Muscle layer of duodenum (tissue), 2 donors: ENCODE results near the gene CENPX.

Source experiments
- H3K27ac ChIP-seq: one replicate; pipeline ENCODE4 v1.7.0; 2013; ENCODE audit warnings: mild to moderate bottlenecking, low read length
- H3K27me3 ChIP-seq: one replicate; pipeline ENCODE4 v1.7.0; 2013; ENCODE audit warnings: low read depth, mild to moderate bottlenecking, control low read depth, low read length
- H3K36me3 ChIP-seq, 2 donors: one replicate each; pipeline ENCODE4 v1.7.0; 2013; ENCODE audit warnings: low read length in 2 of 2, control low read depth in 1 of 2, mild to moderate bottlenecking in 1 of 2; ENCODE audit not compliant: insufficient read depth in 2 of 2, control insufficient read depth in 1 of 2
- H3K4me1 ChIP-seq, 2 donors: one replicate each; pipeline ENCODE4 v1.7.0; 2013; ENCODE audit warnings: low read length in 2 of 2, mild to moderate bottlenecking in 2 of 2, control low read depth in 1 of 2, moderate library complexity in 1 of 2; ENCODE audit not compliant: insufficient read depth in 2 of 2, control insufficient read depth in 1 of 2
- H3K4me3 ChIP-seq, 2 donors: one replicate each; pipeline ENCODE4 v1.7.0; 2013; ENCODE audit warnings: low read length in 2 of 2, low read depth in 1 of 2, mild to moderate bottlenecking in 1 of 2
- H3K9me3 ChIP-seq, 2 donors: one replicate each; pipeline ENCODE4 v1.7.0; 2013; ENCODE audit warnings: low read length in 2 of 2, control low read depth in 1 of 2, mild to moderate bottlenecking in 1 of 2; ENCODE audit not compliant: control insufficient read depth in 1 of 2
- donor health status: healthy.

Gene CENPX

GRCh38 chr17:82012640-82013295 is 9.9 kb downstream of the CENPX start:
- Histone ChIP-seq H3K9me3 (no peaks in the 10 kb centered on the region), H3K27me3 (no peaks in the 10 kb centered on the region), H3K36me3 (peaks cover 0 to 11% of the 10 kb centered on the region in 2 donors), H3K4me1 (peaks cover 0 to 6% of the 10 kb centered on the region in 2 donors), H3K27ac (no peak overlapping the region), H3K4me3 (no peak overlapping the region)

- Histone ChIP-seq H3K4me3 (no peak overlapping the region), H3K36me3 (peaks cover 0 to 11% of the 10 kb centered on the region in 2 donors), H3K4me1 (peaks cover 0 to 6% of the 10 kb centered on the region in 2 donors), H3K27me3 (no peaks in the 10 kb centered on the region), H3K9me3 (no peaks in the 10 kb centered on the region), H3K27ac (no peak overlapping the region)
Observed at GRCh38 chr17:82012261-82012639, 10.4 kb downstream of the CENPX start.

GRCh38 chr17:82011617-82012187 is 11.0 kb downstream of the CENPX start:
- Histone ChIP-seq H3K27ac (no peak overlapping the region), H3K4me1 (peaks cover 0 to 10% of the 10 kb centered on the region in 2 donors), H3K27me3 (no peaks in the 10 kb centered on the region), H3K4me3 (no peak overlapping the region), H3K36me3 (peaks cover 0 to 8% of the 10 kb centered on the region in 2 donors), H3K9me3 (no peaks in the 10 kb centered on the region)

GRCh38 chr17:82010575-82011525 is 11.8 kb downstream of the CENPX start:
- Histone ChIP-seq H3K36me3 (peaks cover 0 to 8% of the 10 kb centered on the region in 2 donors), H3K27ac (no peak overlapping the region), H3K4me3 (no peak overlapping the region), H3K4me1 (peaks cover 0 to 19% of the 10 kb centered on the region in 2 donors), H3K27me3 (no peaks in the 10 kb centered on the region), H3K9me3 (no peaks in the 10 kb centered on the region)

GRCh38 chr17:82009413-82009812 is 13.3 kb downstream of the CENPX start:
- Histone ChIP-seq H3K27ac (no peak overlapping the region), H3K36me3 (peaks cover 0 to 8% of the 10 kb centered on the region in 2 donors), H3K9me3 (no peaks in the 10 kb centered on the region), H3K4me1 (peaks cover 0 to 25% of the 10 kb centered on the region in 2 donors), H3K4me3 (no peak overlapping the region), H3K27me3 (no peaks in the 10 kb centered on the region)

- no peaks in the 10 kb centered on the region for H3K9me3 ChIP-seq
- no peak overlapping the region for H3K27ac ChIP-seq
- H3K27me3 ChIP-seq, result no peaks in the 10 kb centered on the region
- peaks cover 0 to 8% of the 10 kb centered on the region in 2 donors for H3K36me3 ChIP-seq
- peaks cover 0 to 29% of the 10 kb centered on the region in 2 donors for H3K4me1 ChIP-seq
- no peak overlapping the region for H3K4me3 ChIP-seq
Observed at GRCh38 chr17:82008941-82009405, 13.7 kb downstream of the CENPX start.

- Histone ChIP-seq H3K4me3 (no peak overlapping the region), H3K4me1 (peaks cover 0 to 34% of the 10 kb centered on the region in 2 donors), H3K36me3 (peaks cover 0 to 8% of the 10 kb centered on the region in 2 donors), H3K9me3 (no peaks in the 10 kb centered on the region), H3K27ac (no peak overlapping the region), H3K27me3 (no peaks in the 10 kb centered on the region)
Observed at GRCh38 chr17:82008258-82008940, 14.3 kb downstream of the CENPX start.

GRCh38 chr17:82007495-82008257 is 15.0 kb downstream of the CENPX start:
- no peaks in the 10 kb centered on the region for H3K9me3 ChIP-seq
- H3K4me3 ChIP-seq, result no peak overlapping the region
- H3K27ac ChIP-seq, result no peak overlapping the region
- H3K27me3 ChIP-seq, result no peaks in the 10 kb centered on the region
- peaks cover 0 to 37% of the 10 kb centered on the region in 2 donors for H3K4me1 ChIP-seq
- peaks cover 0 to 8% of the 10 kb centered on the region in 2 donors for H3K36me3 ChIP-seq

- Histone ChIP-seq H3K27ac (no peak overlapping the region), H3K4me3 (no peak overlapping the region), H3K4me1 (peaks cover 0 to 34% of the 10 kb centered on the region in 2 donors), H3K36me3 (peaks cover 0 to 8% of the 10 kb centered on the region in 2 donors), H3K27me3 (no peaks in the 10 kb centered on the region), H3K9me3 (no peaks in the 10 kb centered on the region)
Observed at GRCh38 chr17:82007228-82007494, 15.5 kb downstream of the CENPX start.

GRCh38 chr17:82006468-82007227 is 16.0 kb downstream of the CENPX start:
- no peaks in the 10 kb centered on the region for H3K9me3 ChIP-seq
- peaks cover 0 to 34% of the 10 kb centered on the region in 2 donors for H3K4me1 ChIP-seq
- H3K36me3 ChIP-seq, result peaks cover 0 to 8% of the 10 kb centered on the region in 2 donors
- H3K27me3 ChIP-seq, result no peaks in the 10 kb centered on the region
- no peak overlapping the region for H3K27ac ChIP-seq
- H3K4me3 ChIP-seq, result no peak overlapping the region
